Stimulated activated CD4-positive, alpha-beta T cell treated with anti-CD3 and anti-CD28 coated beads, Interleukin-15, amount 100 ng/mL, for 24 hours (primary cell): ENCODE measurements around the gene SLC38A1.

ENCODE experiments used
- DNase-seq: peaks from one replicate; pipeline ENCODE4 v3.0.0-alpha.2; 2020

Gene SLC38A1

GRCh38 chr12:46160981-46161690 is 107.7 kb downstream of the SLC38A1 start:
- no peak for DNase-seq

GRCh38 chr12:46160101-46160980 is 108.5 kb downstream of the SLC38A1 start:
- no peak for DNase-seq

GRCh38 chr12:46159309-46159901 is 109.4 kb downstream of the SLC38A1 start:
- DNase-seq: no peak

GRCh38 chr12:46158501-46158900 is 110.3 kb downstream of the SLC38A1 start:
- DNase-seq: no peak

DNA sequence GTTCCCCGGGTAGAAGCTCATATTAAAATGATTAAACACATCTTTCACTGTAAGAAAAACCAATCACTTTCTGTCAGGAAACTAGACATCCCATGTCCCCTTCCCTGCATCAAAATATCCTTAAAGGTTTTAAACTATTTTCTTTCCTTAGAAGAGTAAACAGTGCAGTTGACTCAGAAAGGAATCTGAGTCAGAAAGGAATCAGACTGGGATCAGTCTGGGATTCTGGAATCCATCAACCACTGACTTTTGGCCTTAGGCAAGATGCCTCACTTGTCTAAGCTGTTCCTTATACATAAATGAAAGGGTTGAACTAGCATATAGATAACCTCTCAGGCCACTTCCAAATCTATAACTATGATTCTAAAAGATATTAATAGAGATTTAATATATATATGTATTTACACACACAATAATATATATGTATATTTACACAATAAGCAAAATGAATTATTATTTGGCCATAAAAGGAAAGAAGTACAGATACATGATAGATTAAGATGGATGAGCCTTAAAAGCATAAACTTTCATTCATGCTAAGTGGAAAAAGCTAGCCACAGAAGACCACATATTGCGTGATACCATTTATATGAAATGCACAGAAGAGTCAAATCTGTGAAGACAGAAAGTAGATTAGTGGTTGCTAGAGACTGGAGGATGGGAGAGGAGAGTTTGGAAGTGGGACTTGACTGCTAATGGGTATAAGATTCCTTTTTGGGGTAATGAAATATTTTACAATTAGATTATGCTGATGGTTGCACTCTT is 114.4 kb downstream of the SLC38A1 start:
- DNase-seq: no peak

- DNase-seq: no peak
Measured at GRCh38 chr12:46153268-46153872, 115.5 kb downstream of the SLC38A1 start.

DNA sequence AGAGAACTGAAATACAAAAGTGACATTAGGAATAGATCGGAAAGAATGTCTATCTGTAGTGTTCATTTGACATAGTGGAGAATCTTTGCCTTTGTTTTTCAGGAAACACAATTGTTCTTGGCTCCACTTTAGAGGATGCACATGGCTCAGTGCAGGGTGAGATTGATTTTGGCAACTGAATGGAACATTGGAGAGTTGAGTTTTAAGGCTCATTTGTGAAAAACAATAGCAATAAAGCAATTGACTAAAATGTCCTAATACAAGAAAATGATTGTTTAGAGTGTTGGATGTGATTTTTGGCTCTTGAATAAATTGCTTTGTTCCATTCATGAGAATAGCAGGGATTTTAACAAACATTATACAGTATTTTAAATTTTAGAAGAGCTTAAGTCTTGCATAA is 116.4 kb downstream of the SLC38A1 start:
- no peak for DNase-seq

DNA sequence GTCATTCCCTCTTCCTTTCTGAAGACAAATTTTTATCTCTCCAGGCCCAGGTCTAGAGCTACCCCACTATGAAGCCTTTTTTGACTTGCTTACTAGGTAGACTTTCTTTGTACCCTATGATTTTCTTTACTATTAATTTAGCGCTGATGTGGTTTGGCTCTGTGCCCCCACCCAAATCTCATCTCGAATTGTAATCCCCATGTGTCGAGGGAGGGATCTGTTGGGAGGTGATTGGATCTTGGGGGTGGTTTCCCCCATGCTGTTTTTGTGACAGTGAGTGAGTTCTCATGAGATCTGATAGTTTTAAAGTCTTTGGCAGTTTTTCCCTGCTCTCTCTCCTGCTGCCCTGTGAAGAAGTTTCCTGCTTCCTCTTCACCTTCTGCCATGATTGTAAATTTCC is 118.1 kb downstream of the SLC38A1 start:
- no peak for DNase-seq

- no peak for DNase-seq
Measured at GRCh38 chr12:46149905-46150304, 118.9 kb downstream of the SLC38A1 start.

- no peak for DNase-seq
Measured at GRCh38 chr12:46149079-46149464, 119.8 kb downstream of the SLC38A1 start.

DNA sequence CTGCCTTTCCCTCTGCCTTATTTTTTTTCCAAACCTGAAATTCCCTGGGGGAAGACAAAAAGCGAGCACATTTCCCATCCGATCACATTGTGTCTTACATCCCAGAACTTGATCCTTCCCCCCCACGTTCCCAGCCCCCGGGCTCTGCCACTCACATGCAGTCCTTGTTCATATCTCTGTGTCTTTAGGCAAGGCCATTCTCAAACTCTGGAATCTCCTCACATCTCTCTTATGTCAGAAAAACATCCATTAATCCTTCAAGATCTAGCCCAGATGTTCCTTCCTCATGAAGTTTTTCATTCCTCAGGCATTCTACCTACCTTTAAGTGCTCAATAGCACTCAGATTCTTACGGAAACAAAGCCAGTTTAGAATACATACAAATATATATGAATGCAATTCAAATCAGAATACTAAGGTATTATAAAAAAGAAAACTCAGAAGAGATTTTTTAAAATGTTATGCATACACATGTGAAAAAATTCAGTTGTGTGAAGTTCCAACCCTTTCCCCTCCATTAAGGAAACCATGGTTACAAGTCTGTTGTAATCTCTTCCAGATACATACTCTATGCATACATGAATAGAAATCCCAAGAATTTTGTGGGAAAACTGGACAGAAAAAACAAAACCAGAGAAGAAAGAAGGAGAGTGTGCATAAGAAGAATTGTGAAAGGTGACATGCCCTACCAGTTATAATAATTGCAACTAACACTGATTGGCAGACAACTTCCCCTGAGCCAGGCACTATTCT is 120.3 kb downstream of the SLC38A1 start:
- no peak for DNase-seq

GRCh38 chr12:46147144-46147543 is 121.7 kb downstream of the SLC38A1 start:
- DNase-seq: no peak

- DNase-seq: no peak
Measured at GRCh38 chr12:46145881-46146280, 123.0 kb downstream of the SLC38A1 start.

GRCh38 chr12:46144433-46144832 is 124.4 kb downstream of the SLC38A1 start:
- no peak for DNase-seq

DNA sequence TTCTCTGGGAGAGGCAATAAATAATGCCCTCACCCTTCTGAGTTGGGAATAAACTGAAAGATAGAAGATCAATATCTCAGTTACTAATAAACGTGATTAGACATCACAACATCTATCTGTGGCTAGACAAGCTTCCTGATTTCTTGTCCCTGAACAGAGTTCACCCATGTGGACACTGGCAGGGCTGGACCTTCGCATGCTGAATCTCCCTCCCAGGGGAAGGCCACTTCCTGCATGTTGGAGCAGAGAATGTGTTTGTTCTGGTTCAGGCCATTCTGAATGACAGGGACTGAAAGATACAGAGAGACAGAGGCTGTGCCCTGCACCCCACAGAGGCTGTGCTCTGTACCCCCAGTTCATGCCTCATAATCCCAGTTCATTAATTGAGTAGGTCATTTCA is 132.6 kb downstream of the SLC38A1 start:
- DNase-seq: no peak

DNA sequence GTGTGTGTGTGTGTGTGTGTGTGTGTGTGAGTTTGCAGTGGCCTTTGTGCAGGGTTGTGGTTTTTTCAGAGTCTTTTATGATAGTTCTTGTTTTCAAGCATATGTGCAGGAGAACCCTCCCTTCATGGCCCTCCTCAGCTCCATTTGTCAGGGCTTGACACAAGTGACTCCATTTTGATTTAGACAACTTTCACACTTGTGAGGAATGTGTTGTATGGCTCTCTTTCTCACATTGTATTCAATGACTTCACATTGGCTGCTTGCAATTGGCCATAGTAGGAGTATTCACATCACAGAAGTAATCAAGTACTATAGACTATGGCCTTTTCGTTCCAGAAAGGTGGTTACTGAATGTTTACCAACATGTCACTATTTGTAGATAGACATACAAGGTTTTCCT is 133.1 kb downstream of the SLC38A1 start:
- no peak for DNase-seq

DNA sequence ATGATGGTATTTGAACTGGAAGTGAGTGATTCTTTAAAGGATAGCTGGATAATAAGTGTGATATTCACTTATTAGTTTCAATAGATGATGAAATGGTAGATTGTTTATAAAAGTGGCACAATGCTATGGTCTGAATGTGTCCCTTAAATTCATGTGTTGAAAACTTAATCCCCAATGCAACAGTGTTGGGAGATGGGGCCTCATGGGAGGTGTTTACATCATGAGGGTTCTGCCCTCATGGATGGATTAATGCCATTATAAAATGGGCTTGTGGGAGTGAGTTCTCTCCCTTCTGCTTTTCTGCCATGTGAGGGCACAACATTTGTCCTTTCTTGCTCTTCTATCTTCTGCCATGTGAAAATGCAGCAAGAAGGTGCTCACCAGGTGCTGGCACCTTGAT is 134.0 kb downstream of the SLC38A1 start:
- DNase-seq: no peak

DNA sequence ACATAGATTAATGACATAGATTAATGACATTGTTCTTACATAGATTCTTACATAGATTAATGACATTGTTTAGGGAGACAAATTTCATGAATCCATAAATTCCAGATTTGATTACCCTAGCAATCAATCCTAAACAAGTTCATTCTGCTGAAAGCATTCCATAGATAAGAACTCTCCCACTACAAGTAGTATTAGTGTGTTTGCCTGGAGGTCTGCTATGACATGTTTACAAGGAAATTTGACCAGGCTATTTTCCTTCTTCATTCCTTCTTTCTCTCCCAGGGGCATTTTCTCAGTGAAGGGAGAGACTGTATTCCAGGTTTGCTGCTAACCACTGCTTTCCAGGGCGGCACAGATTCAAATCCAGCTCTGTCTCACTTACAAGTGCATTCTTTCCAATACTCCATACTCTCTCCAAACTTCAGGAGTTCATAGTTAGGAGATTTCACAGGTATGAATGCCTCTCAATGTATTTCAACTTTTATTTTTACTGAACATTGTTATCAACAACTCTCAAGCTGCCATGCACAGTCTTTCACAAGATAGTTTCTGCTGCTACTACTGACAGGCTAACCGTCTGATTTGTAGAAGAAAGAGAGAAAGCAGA is 134.5 kb downstream of the SLC38A1 start:
- DNase-seq: no peak

DNA sequence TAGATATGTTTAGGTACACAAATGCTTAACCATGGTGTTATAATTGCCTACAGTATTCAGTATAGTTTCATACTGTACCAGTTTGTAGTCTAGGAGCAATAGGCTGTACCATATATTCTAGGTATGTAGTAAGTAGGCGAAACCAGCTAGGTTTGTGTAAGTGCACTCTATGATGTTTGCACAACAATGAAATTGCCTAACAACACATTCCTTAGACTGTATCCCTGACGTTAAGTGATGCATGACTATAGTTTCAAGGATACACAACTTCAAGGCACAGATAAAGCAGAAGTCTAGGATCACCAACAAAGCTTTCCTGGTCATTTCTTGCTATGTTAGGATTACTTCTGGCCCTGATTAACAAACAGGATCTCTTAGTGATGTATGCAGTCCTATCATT is 135.1 kb downstream of the SLC38A1 start:
- no peak for DNase-seq
